BJ (cell line): ENCODE measurements around the gene TUSC7. TPM values are rescaled to one million over a fixed set of nuclear protein-coding genes. Genes with fewer than 3 reads are reported as not detected.

ENCODE experiments used
- CTCF ChIA-PET: fragments of 350-600 bp; formaldehyde crosslinking; extraction: SDS; loops from one replicate; lab custom pipeline; 2021; ENCODE audit warnings: antibody characterized with exemption, inconsistent platforms; lab: Yijun Ruan, JAX
- POLR2A ChIA-PET: fragments of 300-600 bp; sonication (Branson Sonifier 250); formaldehyde crosslinking; extraction: SDS; loops from one replicate; lab custom pipeline; 2021; ENCODE audit warnings: antibody characterized with exemption; lab: Charles Lee
- DNase-seq: peaks from one replicate; pipeline ENCODE4 v3.0.0-alpha.2; 2011; ENCODE audit warnings: low read depth
- H3K27me3 ChIP-seq: 2 replicates; pipeline ENCODE4 v1.6.0; 2011; ENCODE audit warnings: low read length; ENCODE audit not compliant: control insufficient read depth, insufficient read depth
- H3K36me3 ChIP-seq: 2 replicates; pipeline ENCODE4 v1.5.1; 2011; ENCODE audit warnings: low read length; ENCODE audit not compliant: control insufficient read depth, insufficient read depth
- H3K4me3 ChIP-seq: 2 replicates; pipeline ENCODE4 v1.5.1; 2011; ENCODE audit warnings: low read depth, mild to moderate bottlenecking, control low read depth, low read length
- CTCF ChIP-seq: IDR thresholded peaks from 2 replicates; pipeline ENCODE4 v1.5.1; 2011; ENCODE audit warnings: low read depth, mild to moderate bottlenecking, control low read depth, inconsistent platforms, low read length, moderate library complexity; ENCODE audit not compliant: insufficient read depth
- polyA plus RNA-seq: library from polyadenylated mRNA; depleted of rRNA; stranded (reverse); fragments of >200 nt; gene quantifications from 2 replicates; pipeline ENCODE4 v1.2.3, GENCODE V29; 2011

The TUSC7 gene
- polyA plus RNA-seq, 1 experiment = not detected

- ChIA-PET POLR2A (no interaction called here), CTCF (no interaction called here)
- H3K4me3 ChIP-seq = no peak overlapping the region
- no peak for DNase-seq
- TF ChIP-seq CTCF = no peak
- no peaks in the 10 kb centered on the region for H3K27me3 ChIP-seq
- H3K36me3 ChIP-seq = no peaks in the 10 kb centered on the region
Observed at GRCh38 chr3:116749388-116749787, 39.8 kb downstream of the TUSC7 start.

- CTCF ChIA-PET = interaction anchor here (0.6 to 2.2 kb wide), 8 partner anchors 10 to 786 kb away, joined by 3 to 12 read pairs (median 4); no protein-coding TSS in a partner anchor
- no peak overlapping the region for H3K4me3 ChIP-seq
- no peaks in the 10 kb centered on the region for H3K27me3 ChIP-seq
- POLR2A ChIA-PET = no interaction called here
- no peaks in the 10 kb centered on the region for H3K36me3 ChIP-seq
- DNase-seq = no peak
- TF ChIP-seq CTCF = no peak
Observed at GRCh38 chr3:116757315-116757714, 47.7 kb downstream of the TUSC7 start.

- no peak for DNase-seq
- Histone ChIP-seq H3K36me3 (no peaks in the 10 kb centered on the region), H3K27me3 (no peaks in the 10 kb centered on the region), H3K4me3 (no peak overlapping the region)
- ChIA-PET POLR2A (no interaction called here), CTCF (interaction anchor here (0.6 to 1.4 kb wide), 3 partner anchors 9 to 17 kb away, joined by 3 read pairs; no protein-coding TSS in a partner anchor)
- TF ChIP-seq CTCF = no peak
Observed at GRCh38 chr3:116759316-116759715, 49.7 kb downstream of the TUSC7 start.
